Dermis lymphatic vessel endothelial cell (primary cell): Measurements from ENCODE around the gene APOC4. TPM values are rescaled to one million over a fixed set of nuclear protein-coding genes. Genes with fewer than 3 reads are reported as not detected.

Experiments
- total RNA-seq: library from RNA; depleted of rRNA; stranded (reverse); fragments of >200 nt; gene quantifications from 2 replicates; pipeline ENCODE4 v1.2.1, GENCODE V29; 2014

Gene APOC4, protein sequence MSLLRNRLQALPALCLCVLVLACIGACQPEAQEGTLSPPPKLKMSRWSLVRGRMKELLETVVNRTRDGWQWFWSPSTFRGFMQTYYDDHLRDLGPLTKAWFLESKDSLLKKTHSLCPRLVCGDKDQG
- not detected in 2 replicates for total RNA-seq

DNA sequence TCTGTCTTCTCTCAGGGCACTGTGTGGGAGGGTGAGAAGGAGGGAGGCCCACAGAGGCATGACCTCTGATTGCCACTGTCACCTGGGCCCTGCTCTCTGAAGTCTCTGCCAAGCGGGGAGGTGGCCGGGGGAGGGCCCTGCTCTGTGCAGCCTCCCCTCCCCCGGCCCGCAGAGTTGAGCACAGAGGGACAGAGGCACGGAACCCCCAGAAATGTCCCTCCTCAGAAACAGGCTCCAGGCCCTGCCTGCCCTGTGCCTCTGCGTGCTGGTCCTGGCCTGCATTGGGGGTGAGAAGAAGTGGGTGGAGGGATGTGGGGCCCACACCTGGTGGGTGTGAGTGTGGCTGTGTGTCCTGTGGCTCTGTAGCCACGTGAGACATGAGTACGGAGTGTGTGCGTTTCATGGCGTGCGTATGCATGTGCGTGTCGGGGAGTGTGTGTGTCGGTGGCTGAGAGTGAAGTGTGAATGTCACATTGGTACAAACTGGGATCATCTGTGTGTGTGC is at the start of gene APOC4:
TSS of gene APOC4 (plus strand) at position 171 of the 505 bp plus-strand sequence. CDS start at position 212, 41 bp downstream.

DNA sequence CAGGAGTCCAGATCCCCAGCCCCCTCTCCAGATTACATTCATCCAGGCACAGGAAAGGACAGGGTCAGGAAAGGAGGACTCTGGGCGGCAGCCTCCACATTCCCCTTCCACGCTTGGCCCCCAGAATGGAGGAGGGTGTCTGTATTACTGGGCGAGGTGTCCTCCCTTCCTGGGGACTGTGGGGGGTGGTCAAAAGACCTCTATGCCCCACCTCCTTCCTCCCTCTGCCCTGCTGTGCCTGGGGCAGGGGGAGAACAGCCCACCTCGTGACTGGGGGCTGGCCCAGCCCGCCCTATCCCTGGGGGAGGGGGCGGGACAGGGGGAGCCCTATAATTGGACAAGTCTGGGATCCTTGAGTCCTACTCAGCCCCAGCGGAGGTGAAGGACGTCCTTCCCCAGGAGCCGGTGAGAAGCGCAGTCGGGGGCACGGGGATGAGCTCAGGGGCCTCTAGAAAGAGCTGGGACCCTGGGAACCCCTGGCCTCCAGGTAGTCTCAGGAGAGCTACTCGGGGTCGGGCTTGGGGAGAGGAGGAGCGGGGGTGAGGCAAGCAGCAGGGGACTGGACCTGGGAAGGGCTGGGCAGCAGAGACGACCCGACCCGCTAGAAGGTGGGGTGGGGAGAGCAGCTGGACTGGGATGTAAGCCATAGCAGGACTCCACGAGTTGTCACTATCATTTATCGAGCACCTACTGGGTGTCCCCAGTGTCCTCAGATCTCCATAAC is 36.4 kb upstream of the APOC4 start, which contains the start of gene APOE:
TSS of gene APOE (plus strand) at position 360 of the 724 bp plus-strand sequence. CDS start 829 bp downstream, outside the sequence.

DNA sequence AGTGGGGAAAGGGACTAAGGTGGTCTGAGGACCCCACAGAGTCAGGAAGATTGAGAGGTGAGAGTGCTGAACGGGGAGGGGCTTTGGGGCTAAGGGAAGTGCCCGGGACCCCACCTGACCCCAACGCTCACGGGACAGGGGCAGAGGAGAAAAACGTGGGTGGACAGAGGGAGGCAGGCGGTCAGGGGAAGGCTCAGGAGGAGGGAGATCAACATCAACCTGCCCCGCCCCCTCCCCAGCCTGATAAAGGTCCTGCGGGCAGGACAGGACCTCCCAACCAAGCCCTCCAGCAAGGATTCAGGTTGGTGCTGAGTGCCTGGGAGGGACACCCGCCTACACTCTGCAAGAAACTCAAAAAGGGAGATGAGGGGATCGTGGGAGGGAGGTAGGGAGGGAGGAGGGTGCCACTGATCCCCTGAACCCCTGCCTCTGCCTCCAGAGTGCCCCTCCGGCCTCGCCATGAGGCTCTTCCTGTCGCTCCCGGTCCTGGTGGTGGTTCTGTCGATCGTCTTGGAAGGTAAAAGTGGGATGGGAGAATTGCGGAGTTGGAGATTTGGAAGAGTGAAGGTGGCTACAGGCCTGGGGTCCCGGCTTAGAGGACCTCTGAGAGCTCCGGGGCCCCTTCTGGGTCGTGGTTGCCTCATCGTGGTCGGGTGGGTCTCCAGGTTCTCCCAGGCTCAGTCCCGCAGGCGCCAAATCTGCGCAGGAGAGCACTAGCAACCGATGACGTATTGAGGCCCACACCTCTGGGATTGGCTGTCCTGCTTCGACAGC is 27.4 kb upstream of the APOC4 start, which contains the start of gene APOC1:
TSS of gene APOC1 (plus strand) at position 176 of the 774 bp plus-strand sequence. CDS start at position 460, 284 bp downstream.

DNA sequence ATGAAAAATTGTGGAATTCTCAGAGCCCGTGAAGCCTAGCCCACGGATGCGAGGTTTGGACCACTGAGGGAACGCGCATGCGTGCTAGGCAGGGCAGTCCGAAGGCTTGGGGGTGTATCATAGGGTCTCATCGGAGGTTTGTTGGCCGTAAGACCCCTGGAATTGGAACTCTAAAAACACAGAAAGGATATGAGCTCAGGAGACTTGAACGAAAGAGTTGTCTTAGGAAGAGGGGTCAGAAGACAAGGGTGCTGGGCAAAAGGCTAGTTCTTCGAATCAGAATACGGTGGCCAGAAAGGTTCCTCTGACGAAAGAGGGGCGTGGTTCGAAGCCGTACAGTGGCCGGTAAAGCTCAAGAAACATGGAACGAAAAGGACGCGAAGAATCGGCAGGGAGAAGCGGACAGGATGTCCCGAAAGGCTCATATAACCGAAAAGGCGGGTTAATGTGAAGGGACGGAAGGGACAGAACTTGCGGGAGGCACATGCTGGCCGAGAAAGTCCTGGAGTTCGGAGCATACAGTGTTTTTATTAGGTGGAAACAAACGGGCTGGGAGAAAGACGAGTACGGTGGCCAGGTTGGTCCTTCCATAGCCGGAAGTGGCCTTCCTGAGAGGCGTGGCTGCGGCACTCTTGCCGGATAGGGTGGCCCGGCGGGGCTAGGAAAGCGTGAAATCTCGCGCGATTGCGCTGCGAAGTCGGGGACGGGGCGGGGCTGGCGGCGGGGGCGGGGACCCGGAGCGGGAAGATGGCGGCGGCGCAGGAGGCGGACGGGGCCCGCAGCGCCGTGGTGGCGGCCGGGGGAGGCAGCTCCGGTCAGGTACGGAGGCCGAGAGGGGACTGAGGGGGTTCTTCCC is 12.8 kb downstream of the APOC4 start, which contains the start of gene CLPTM1:
TSS of gene CLPTM1 (plus strand) at position 732 of the 856 bp plus-strand sequence. CDS start at position 748, 16 bp downstream.

Other genes starting within 250 kb of the APOC4 start
- not detected in 2 replicates for gene CEACAM16, start 243.1 kb upstream of the APOC4 start, total RNA-seq
- 0.98 and 1.4 TPM in 2 replicates for gene BCL3, start 193.5 kb upstream of the APOC4 start, total RNA-seq
- not detected in 2 replicates for gene CBLC, start 164.3 kb upstream of the APOC4 start, total RNA-seq
- 16.8 and 21.2 TPM in 2 replicates for gene BCAM, start 133.1 kb upstream of the APOC4 start, total RNA-seq
- 76.8 and 98.0 TPM in 2 replicates for gene NECTIN2, start 95.9 kb upstream of the APOC4 start, total RNA-seq
- 27.8 and 30.3 TPM in 2 replicates for gene TOMM40, start 51.0 kb upstream of the APOC4 start, total RNA-seq
- gene APOE, start 36.4 kb upstream of the APOC4 start, total RNA-seq, result 1.0 and 3.0 TPM in 2 replicates
- 1.5 and 3.0 TPM in 2 replicates for gene APOC1, start 27.6 kb upstream of the APOC4 start, total RNA-seq
- gene APOC2, start 3.8 kb downstream of the APOC4 start, total RNA-seq, result not detected in 2 replicates
- gene CLPTM1, start 13.1 kb downstream of the APOC4 start, total RNA-seq, result 29.1 and 29.2 TPM in 2 replicates
- gene RELB, start 59.2 kb downstream of the APOC4 start, total RNA-seq, result 6.7 and 7.8 TPM in 2 replicates
- gene CLASRP, start 96.8 kb downstream of the APOC4 start, total RNA-seq, result 7.9 and 9.2 TPM in 2 replicates
- gene ZNF296, start 134.2 kb downstream of the APOC4 start, total RNA-seq, result under 0.01 TPM in 1 of 2 replicates, not detected in the other
- gene GEMIN7, start 137.0 kb downstream of the APOC4 start, total RNA-seq, result 12.2 and 17.6 TPM in 2 replicates
- gene PPP1R37, start 150.9 kb downstream of the APOC4 start, total RNA-seq, result 17.2 and 22.2 TPM in 2 replicates
- gene NKPD1, start 218.7 kb downstream of the APOC4 start, total RNA-seq, result 0.11 and 0.17 TPM in 2 replicates
- 40.7 and 44.5 TPM in 2 replicates for gene TRAPPC6A, start 236.0 kb downstream of the APOC4 start, total RNA-seq
- 2.3 and 3.3 TPM in 2 replicates for gene BLOC1S3, start 236.5 kb downstream of the APOC4 start, total RNA-seq